Measurements from ENCODE around the gene IL1F10. TPM values are rescaled to one million over a fixed set of nuclear protein-coding genes. Genes with fewer than 3 reads are reported as not detected.

The IL1F10 gene
- total RNA-seq, 1 experiment from 2014 or later: not detected

DNA sequence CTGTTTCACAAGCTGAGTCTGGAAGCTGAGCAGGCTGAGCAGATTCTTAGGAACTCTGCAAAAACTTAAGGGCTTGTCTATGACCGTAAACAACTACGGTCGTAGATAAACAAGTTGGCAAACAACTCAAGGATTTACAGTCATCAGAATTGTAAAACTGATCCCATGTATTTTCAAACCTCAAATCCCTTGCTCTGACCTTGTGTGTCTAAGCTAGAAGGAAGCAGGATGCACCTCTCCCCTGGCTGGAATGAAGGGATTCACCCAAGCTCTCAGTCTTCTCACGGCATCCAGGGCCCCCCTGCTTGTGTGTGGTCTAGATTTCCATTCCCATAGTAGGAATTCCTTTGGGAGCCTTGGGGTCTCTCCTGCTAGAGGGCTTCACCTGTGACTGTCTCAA lies 47.2 kb downstream of the IL1F10 start:
- intact Hi-C loops (cut with micrococcal nuclease; ENCODE audit: unreplicated experiment): no loop called here
- no peak for TF ChIP-seq EZH2 (IDR thresholded peaks at IDR 0.05; ENCODE audit: borderline replicate concordance, low read depth, low read length, poor library complexity, severe bottlenecking)
- no peak for TF ChIP-seq CTCF (conservative IDR thresholded peaks at IDR 0.05; ENCODE audit: low read depth, low read length)
- CTCF ChIA-PET: interaction anchor here (0.6 kb wide), 1 partner anchor 124 kb away, joined by 3 read pairs; no protein-coding TSS in a partner anchor
- Histone ChIP-seq H3K27me3 (replicated peaks; ENCODE audit: insufficient read depth, low read depth, low read length, poor library complexity) (peaks cover 3% of the 10 kb centered on the region), H3K27ac (ENCODE audit: low read depth, low read length, poor library complexity, severe bottlenecking) (no peak overlapping the region), H3K9me3 (ENCODE audit: low read depth, low read length, poor library complexity, severe bottlenecking) (no peaks in the 10 kb centered on the region), H3K36me3 (ENCODE audit: insufficient read depth, low read length, poor library complexity, severe bottlenecking) (no peaks in the 10 kb centered on the region), H3K4me3 (ENCODE audit: low read depth, low read length, poor library complexity, severe bottlenecking) (no peak overlapping the region), H3K4me1 (ENCODE audit: insufficient read depth, low read length, poor library complexity, severe bottlenecking) (no peaks in the 10 kb centered on the region)
- no TSS peak for BruUV-seq (replicated peaks)
- POLR2A ChIA-PET (ENCODE audit: low non-redundant PET): no interaction called here
- DNase-seq (ENCODE audit: low spot score): no peak

- no peak for DNase-seq (ENCODE audit: low spot score)
- Histone ChIP-seq H3K9me3 (ENCODE audit: low read depth, low read length, poor library complexity, severe bottlenecking) (no peaks in the 10 kb centered on the region), H3K4me3 (ENCODE audit: low read depth, low read length, poor library complexity, severe bottlenecking) (no peak overlapping the region), H3K4me1 (ENCODE audit: insufficient read depth, low read length, poor library complexity, severe bottlenecking) (no peaks in the 10 kb centered on the region), H3K27ac (ENCODE audit: low read depth, low read length, poor library complexity, severe bottlenecking) (no peak overlapping the region), H3K27me3 (replicated peaks; ENCODE audit: insufficient read depth, low read depth, low read length, poor library complexity) (peaks cover 5% of the 10 kb centered on the region), H3K36me3 (ENCODE audit: insufficient read depth, low read length, poor library complexity, severe bottlenecking) (no peaks in the 10 kb centered on the region)
- ChIA-PET POLR2A (ENCODE audit: low non-redundant PET) (no interaction called here), CTCF (no interaction called here)
- BruUV-seq (replicated peaks): no TSS peak
- intact Hi-C loops (cut with micrococcal nuclease; ENCODE audit: unreplicated experiment): no loop called here
- TF ChIP-seq CTCF (conservative IDR thresholded peaks at IDR 0.05; ENCODE audit: low read depth, low read length): no peak
- TF ChIP-seq EZH2 (IDR thresholded peaks at IDR 0.05; ENCODE audit: borderline replicate concordance, low read depth, low read length, poor library complexity, severe bottlenecking): no peak
Observed at GRCh38 chr2:113116100-113116958, 48.6 kb downstream of the IL1F10 start.

- intact Hi-C loops (cut with micrococcal nuclease; ENCODE audit: unreplicated experiment): no loop called here
- Histone ChIP-seq H3K36me3 (ENCODE audit: insufficient read depth, low read length, poor library complexity, severe bottlenecking) (no peaks in the 10 kb centered on the region), H3K4me3 (ENCODE audit: low read depth, low read length, poor library complexity, severe bottlenecking) (no peak overlapping the region), H3K9me3 (ENCODE audit: low read depth, low read length, poor library complexity, severe bottlenecking) (no peaks in the 10 kb centered on the region), H3K27ac (ENCODE audit: low read depth, low read length, poor library complexity, severe bottlenecking) (no peak overlapping the region), H3K27me3 (replicated peaks; ENCODE audit: insufficient read depth, low read depth, low read length, poor library complexity) (peaks cover 12% of the 10 kb centered on the region), H3K4me1 (ENCODE audit: insufficient read depth, low read length, poor library complexity, severe bottlenecking) (no peaks in the 10 kb centered on the region)
- ChIA-PET POLR2A (ENCODE audit: low non-redundant PET) (no interaction called here), CTCF (no interaction called here)
- no TSS peak for BruUV-seq (replicated peaks)
- no peak for DNase-seq (ENCODE audit: low spot score)
- TF ChIP-seq CTCF (conservative IDR thresholded peaks at IDR 0.05; ENCODE audit: low read depth, low read length): no peak
- TF ChIP-seq EZH2 (IDR thresholded peaks at IDR 0.05; ENCODE audit: borderline replicate concordance, low read depth, low read length, poor library complexity, severe bottlenecking): no peak
Observed at GRCh38 chr2:113117541-113118262, 49.9 kb downstream of the IL1F10 start.

Data from A673 (cell line).